Ammon's horn (tissue), 1 donor: ENCODE results near the gene GPD1.

Source experiments
- DNase-seq: peaks from one replicate; pipeline ENCODE4 v3.0.0-alpha.2; 2016; ENCODE audit warnings: low spot score

GPD1 gene

GRCh38 chr12:50103767-50104321 is at the start of gene GPD1:
Gene GPD1 (plus strand): TSS chr12:50104008. CDS start chr12:50104051, 43 bp downstream.
- DNase-seq: peak; percentile 85

GRCh38 chr12:50055831-50056638 is 47.8 kb upstream of the GPD1 start:
- peak; percentile 72 for DNase-seq

GRCh38 chr12:50056639-50056976 is 47.2 kb upstream of the GPD1 start:
- no peak for DNase-seq

GRCh38 chr12:50057000-50057841 is 46.6 kb upstream of the GPD1 start, which contains the start of gene ASIC1:
Gene ASIC1 (plus strand): TSS chr12:50057596. CDS start chr12:50058767, 1,171 bp downstream.
- DNase-seq: peak; percentile 76

GRCh38 chr12:50057896-50058670 is 45.7 kb upstream of the GPD1 start:
- DNase-seq: peak; percentile 14

GRCh38 chr12:50058743-50059312 is 45.0 kb upstream of the GPD1 start:
- peak; percentile 19 for DNase-seq

- peak; percentile 1 for DNase-seq
Measured at GRCh38 chr12:50059440-50060119, 44.2 kb upstream of the GPD1 start.

- DNase-seq: no peak
Measured at GRCh38 chr12:50060120-50060468, 43.7 kb upstream of the GPD1 start.

- DNase-seq: peak; percentile 73
Measured at GRCh38 chr12:50061171-50061570, 42.6 kb upstream of the GPD1 start.

GRCh38 chr12:50061946-50062686 is 41.7 kb upstream of the GPD1 start:
- no peak for DNase-seq

GRCh38 chr12:50062728-50063460 is 40.9 kb upstream of the GPD1 start:
- peak; percentile 75 for DNase-seq

- DNase-seq: no peak
Measured at GRCh38 chr12:50065726-50066310, 38.0 kb upstream of the GPD1 start.

- no peak for DNase-seq
Measured at GRCh38 chr12:50066402-50066801, 37.4 kb upstream of the GPD1 start.

- no peak for DNase-seq
Measured at GRCh38 chr12:50069069-50069468, 34.7 kb upstream of the GPD1 start.

- no peak for DNase-seq
Measured at GRCh38 chr12:50069539-50069938, 34.3 kb upstream of the GPD1 start.

- DNase-seq: peak; percentile 91
Measured at GRCh38 chr12:50070314-50071060, 33.3 kb upstream of the GPD1 start.

- DNase-seq: no peak
Measured at GRCh38 chr12:50072198-50072907, 31.5 kb upstream of the GPD1 start.

GRCh38 chr12:50073206-50073605 is 30.6 kb upstream of the GPD1 start:
- DNase-seq: no peak
